H9 (cell line): ENCODE results near the gene DPM3. TPM values are rescaled to one million over a fixed set of nuclear protein-coding genes. Genes with fewer than 3 reads are reported as not detected.

Experiments
- DNase-seq: peaks from one replicate; pipeline ENCODE4 v3.0.0-alpha.2; 2017
- H2AFZ ChIP-seq: one replicate; pipeline ENCODE4 v1.6.1; 2013; ENCODE audit warnings: mild to moderate bottlenecking, low read length, control low read depth, moderate library complexity
- H2AK5ac ChIP-seq: 2 replicates; pipeline ENCODE4 v1.6.1; 2013; ENCODE audit warnings: low read length, control low read depth, mixed read lengths; ENCODE audit not compliant: insufficient read length
- H2BK120ac ChIP-seq: one replicate; pipeline ENCODE4 v1.6.1; 2013; ENCODE audit warnings: low read depth, mild to moderate bottlenecking, low read length, control low read depth, inconsistent platforms; ENCODE audit not compliant: poor library complexity, severe bottlenecking
- H2BK12ac ChIP-seq: 2 replicates; pipeline ENCODE4 v1.6.1; 2013; ENCODE audit warnings: low read length, control low read depth, mixed read lengths, low read depth; ENCODE audit not compliant: insufficient read length
- H2BK15ac ChIP-seq: 2 replicates; pipeline ENCODE4 v1.6.1; 2013; ENCODE audit warnings: low read depth, low read length, control low read depth
- H2BK20ac ChIP-seq: one replicate; pipeline ENCODE4 v1.6.1; 2013; ENCODE audit warnings: low read depth, mild to moderate bottlenecking, low read length, control low read depth, inconsistent platforms; ENCODE audit not compliant: poor library complexity, severe bottlenecking
- H2BK5ac ChIP-seq: 2 replicates; pipeline ENCODE4 v1.6.1; 2013; ENCODE audit warnings: low read length, control low read depth, mixed read lengths; ENCODE audit not compliant: insufficient read length
- H3K14ac ChIP-seq: 2 replicates; pipeline ENCODE4 v1.6.1; 2013; ENCODE audit warnings: low read length, control low read depth; ENCODE audit not compliant: insufficient read depth
- H3K18ac ChIP-seq: 2 replicates; pipeline ENCODE4 v1.6.1; 2013; ENCODE audit warnings: low read depth, mild to moderate bottlenecking, mixed read lengths, low read length, control low read depth; ENCODE audit not compliant: insufficient read length
- H3K23ac ChIP-seq: 2 replicates; pipeline ENCODE4 v1.6.1; 2013; ENCODE audit warnings: low read length, control low read depth, mixed read lengths, low read depth; ENCODE audit not compliant: insufficient read length
- H3K23me2 ChIP-seq: 2 replicates; pipeline ENCODE4 v1.6.1; 2013; ENCODE audit warnings: low read depth, mild to moderate bottlenecking, mixed read lengths, low read length, control low read depth; ENCODE audit not compliant: insufficient read length, poor library complexity, severe bottlenecking
- H3K27ac ChIP-seq: 2 replicates; pipeline ENCODE4 v1.5.1; 2013; ENCODE audit warnings: low read length, control low read depth, mixed read lengths, low read depth; ENCODE audit not compliant: insufficient read length
- H3K27me3 ChIP-seq: 2 replicates; pipeline ENCODE4 v1.6.1; 2013; ENCODE audit warnings: low read length, control low read depth, inconsistent platforms; ENCODE audit not compliant: insufficient read depth
- H3K4ac ChIP-seq: 2 replicates; pipeline ENCODE4 v1.6.1; 2013; ENCODE audit warnings: low read depth, mild to moderate bottlenecking, control low read depth, inconsistent platforms, low read length, moderate library complexity
- H3K4me1 ChIP-seq: 2 replicates; pipeline ENCODE4 v1.6.1; 2013; ENCODE audit warnings: low read length, control low read depth, inconsistent platforms; ENCODE audit not compliant: insufficient read depth
- H3K4me2 ChIP-seq: 2 replicates; pipeline ENCODE4 v1.6.1; 2013; ENCODE audit warnings: low read length, control low read depth, mixed read lengths; ENCODE audit not compliant: insufficient read length, insufficient read depth
- H3K56ac ChIP-seq: 2 replicates; pipeline ENCODE4 v1.6.1; 2013; ENCODE audit warnings: low read depth, mild to moderate bottlenecking, mixed read lengths, low read length, control low read depth; ENCODE audit not compliant: insufficient read length
- H3K79me1 ChIP-seq: 2 replicates; pipeline ENCODE4 v1.6.1; 2013; ENCODE audit warnings: low read depth, mild to moderate bottlenecking, moderate library complexity, low read length, control low read depth, inconsistent platforms; ENCODE audit not compliant: insufficient read depth, poor library complexity, severe bottlenecking
- H3K79me2 ChIP-seq: 2 replicates; pipeline ENCODE4 v1.6.1; 2013; ENCODE audit warnings: low read length, control low read depth, inconsistent platforms; ENCODE audit not compliant: insufficient read depth
- H3K9ac ChIP-seq: 2 replicates; pipeline ENCODE4 v1.6.1; 2013; ENCODE audit warnings: low read length, control low read depth, mixed read lengths; ENCODE audit not compliant: insufficient read length; ENCODE audit errors: extremely low read depth
- H3K9me3 ChIP-seq: one replicate; pipeline ENCODE4 v1.6.1; 2013; ENCODE audit warnings: low read depth, low read length, inconsistent platforms; ENCODE audit not compliant: control insufficient read depth
- H3T11ph ChIP-seq: one replicate; pipeline ENCODE4 v1.6.1; 2013; ENCODE audit warnings: mild to moderate bottlenecking, low read length, control low read depth, inconsistent platforms
- H4K20me1 ChIP-seq: one replicate; pipeline ENCODE4 v1.6.1; 2013; ENCODE audit not compliant: control insufficient read depth, insufficient read length, insufficient read depth
- H4K5ac ChIP-seq: 2 replicates; pipeline ENCODE4 v1.6.1; 2013; ENCODE audit warnings: low read depth, mild to moderate bottlenecking, mixed read lengths, low read length, control low read depth; ENCODE audit not compliant: insufficient read length
- H4K8ac ChIP-seq: replicated peaks from 2 replicates; pipeline ENCODE4 v1.6.1; 2013; ENCODE audit warnings: low read length, control low read depth, mixed read lengths, low read depth; ENCODE audit not compliant: insufficient read length
- H4K91ac ChIP-seq: 2 replicates; pipeline ENCODE4 v1.6.1; 2013; ENCODE audit warnings: low read depth, mild to moderate bottlenecking, moderate library complexity, mixed read lengths, low read length, control low read depth; ENCODE audit not compliant: insufficient read length
- H3K27ac Mint-ChIP-seq, 3 experiments: 2 replicates in 2 of 3; 3 replicates in 1 of 3; pipeline ENCODE4 v1.8.0; 2020 to 2021; ENCODE audit warnings: mixed read lengths in 3 of 3, mild to moderate bottlenecking in 1 of 3, moderate library complexity in 1 of 3
- H3K27me3 Mint-ChIP-seq: 2 replicates; pipeline ENCODE4 v1.8.0; 2021; ENCODE audit warnings: low read depth, mild to moderate bottlenecking, moderate library complexity, mixed read lengths
- H3K36me3 Mint-ChIP-seq, 3 experiments: 2 replicates in 2 of 3; 3 replicates in 1 of 3; pipeline ENCODE4 v1.8.0; 2020 to 2021; ENCODE audit warnings: low read depth in 3 of 3, mixed read lengths in 3 of 3; ENCODE audit not compliant: insufficient read depth in 1 of 3
- H3K4me1 Mint-ChIP-seq, 2 experiments: 2 replicates each; pipeline ENCODE4 v1.8.0; 2020; ENCODE audit warnings: mixed read lengths in 2 of 2
- H3K4me3 Mint-ChIP-seq, 2 experiments: 2 replicates in 1 of 2; 3 replicates in 1 of 2; pipeline ENCODE4 v1.8.0; 2020 to 2021; ENCODE audit warnings: mild to moderate bottlenecking in 2 of 2, mixed read lengths in 2 of 2, moderate library complexity in 1 of 2
- H3K9me3 Mint-ChIP-seq, 2 experiments: 2 replicates in 1 of 2; 3 replicates in 1 of 2; pipeline ENCODE4 v1.8.0; 2020; ENCODE audit warnings: mild to moderate bottlenecking in 2 of 2, mixed read lengths in 2 of 2, moderate library complexity in 1 of 2
- whole genome bisulfite sequencing: extraction: QIAGEN DNeasy Blood & Tissue Kit; methylation state at CpG from one replicate; pipeline ENCODE4 v1.1.7; 2013; ENCODE audit warnings: missing lambda C conversion rate, low lambda C conversion rate, mixed read lengths; ENCODE audit not compliant: insufficient read length; ENCODE audit errors: extremely low coverage; 5-methylcytosine and 5-hydroxymethylcytosine counted together
- total RNA-seq: library from RNA; stranded (reverse); gene quantifications from 2 replicates; pipeline ENCODE4 v1.2.1, GENCODE V29; 2021
- TF ChIP-seq, protein P1 (sequence below): fragments of 200-600 bp; sonication (generic); conservative IDR thresholded peaks from 3 replicates; pipeline ENCODE4 v1.8.0; 2021; ENCODE audit warnings: antibody characterized with exemption, mild to moderate bottlenecking

DPM3 gene
- total RNA-seq, 1 experiment from 2014 or later: 48.5 TPM

DNA sequence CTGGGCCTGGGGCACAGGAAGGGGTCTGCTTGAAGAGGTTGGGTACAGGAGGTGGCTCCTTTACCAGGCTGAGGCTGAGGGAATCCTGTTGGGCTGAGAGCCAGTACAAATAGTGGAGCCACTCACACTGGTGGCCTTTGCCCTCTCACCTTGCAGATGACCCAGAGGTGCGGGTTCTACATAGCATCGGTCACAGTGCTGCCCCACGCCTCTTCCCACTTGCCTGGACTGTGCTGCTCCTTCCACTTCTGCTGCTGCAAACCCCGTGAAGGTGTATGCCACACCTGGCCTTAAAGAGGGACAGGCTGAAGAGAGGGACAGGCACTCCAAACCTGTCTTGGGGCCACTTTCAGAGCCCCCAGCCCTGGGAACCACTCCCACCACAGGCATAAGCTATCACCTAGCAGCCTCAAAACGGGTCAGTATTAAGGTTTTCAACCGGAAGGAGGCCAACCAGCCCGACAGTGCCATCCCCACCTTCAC is 6.5 kb downstream of the DPM3 start:
- Mint-ChIP-seq H3K4me1 (peaks cover 38% of the 10 kb centered on the region in 2 experiments), H3K27me3 (peaks cover 33% of the 10 kb centered on the region), H3K9me3 (no peaks in the 10 kb centered on the region), H3K4me3 (peak overlapping the region in 1 of 2 experiments; percentile 93; a peak in 2 of 5 replicates), H3K27ac (no peak overlapping the region), H3K36me3 (peaks cover 14 to 26% (median 16%) of the 10 kb centered on the region in 3 experiments)
- TF ChIP-seq, protein P1, sequence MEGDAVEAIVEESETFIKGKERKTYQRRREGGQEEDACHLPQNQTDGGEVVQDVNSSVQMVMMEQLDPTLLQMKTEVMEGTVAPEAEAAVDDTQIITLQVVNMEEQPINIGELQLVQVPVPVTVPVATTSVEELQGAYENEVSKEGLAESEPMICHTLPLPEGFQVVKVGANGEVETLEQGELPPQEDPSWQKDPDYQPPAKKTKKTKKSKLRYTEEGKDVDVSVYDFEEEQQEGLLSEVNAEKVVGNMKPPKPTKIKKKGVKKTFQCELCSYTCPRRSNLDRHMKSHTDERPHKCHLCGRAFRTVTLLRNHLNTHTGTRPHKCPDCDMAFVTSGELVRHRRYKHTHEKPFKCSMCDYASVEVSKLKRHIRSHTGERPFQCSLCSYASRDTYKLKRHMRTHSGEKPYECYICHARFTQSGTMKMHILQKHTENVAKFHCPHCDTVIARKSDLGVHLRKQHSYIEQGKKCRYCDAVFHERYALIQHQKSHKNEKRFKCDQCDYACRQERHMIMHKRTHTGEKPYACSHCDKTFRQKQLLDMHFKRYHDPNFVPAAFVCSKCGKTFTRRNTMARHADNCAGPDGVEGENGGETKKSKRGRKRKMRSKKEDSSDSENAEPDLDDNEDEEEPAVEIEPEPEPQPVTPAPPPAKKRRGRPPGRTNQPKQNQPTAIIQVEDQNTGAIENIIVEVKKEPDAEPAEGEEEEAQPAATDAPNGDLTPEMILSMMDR: no peak
- Histone ChIP-seq H3K27me3 (no peaks in the 10 kb centered on the region; the same call in 1 of the 2 replicates), H2BK12ac (no peak overlapping the region), H2AK5ac (no peak overlapping the region), H3K9me3 (no peaks in the 10 kb centered on the region), H3K23ac (no peak overlapping the region), H2BK20ac (no peak overlapping the region), H3K79me1 (no peaks in the 10 kb centered on the region), H4K20me1 (no peaks in the 10 kb centered on the region), H3K9ac (no peak overlapping the region), H3K56ac (no peak overlapping the region), H2BK15ac (no peak overlapping the region), H4K91ac (no peak overlapping the region), H4K5ac (no peak overlapping the region), H3K4me2 (no peak overlapping the region), H2BK120ac (no peak overlapping the region), H3K14ac (no peak overlapping the region), H3K4ac (no peak overlapping the region), H3K27ac (no peak overlapping the region), H3K18ac (no peak overlapping the region), H3K79me2 (0 out of 2 replicates have a peak, but pooled peaks cover 2% of the 10 kb centered on the region), H3K4me1 (no peaks in the 10 kb centered on the region; the same call in 1 of the 2 replicates), H4K8ac (no peak overlapping the region), H3K23me2 (peaks cover 22% of the 10 kb centered on the region), H3T11ph (no peak overlapping the region), H2AFZ (no peak overlapping the region), H2BK5ac (no peak overlapping the region)
- no peak for DNase-seq
- WGBS: no CpG with 5 or more reads among the region's 7 CpGs
